A549 (cell line): ENCODE measurements around the gene AP1M1.

Source experiments
- FOSL2 ChIP-seq, 2 experiments: fragments of 450-650 bp in 1 of 2; fragments of >200 bp in 1 of 2; sonication (Bioruptor Twin) in 1 of 2; formaldehyde crosslinking; IDR thresholded peaks; 2 replicates each; pipeline versions ENCODE4 v1.5.0 to v1.6.1; 2016 to 2020; ENCODE audit warnings: mild to moderate bottlenecking in 1 of 2, moderate library complexity in 1 of 2
- KDM1A ChIP-seq: fragments of 200-600 bp; sonication (generic); IDR thresholded peaks from 2 replicates; pipeline ENCODE4 v1.6.1; 2016; ENCODE audit warnings: low read depth, mild to moderate bottlenecking
- KDM5A ChIP-seq: fragments of 200-600 bp; sonication (generic); IDR thresholded peaks from 2 replicates; pipeline ENCODE4 v1.6.1; 2016; ENCODE audit warnings: antibody characterized with exemption, mild to moderate bottlenecking
- RAD21 ChIP-seq, 2 experiments: fragments of >200 bp in 1 of 2; sonication (Bioruptor Twin) in 1 of 2; formaldehyde crosslinking in 1 of 2; IDR thresholded peaks in 1 of 2; conservative IDR thresholded peaks in 1 of 2; 2 replicates in 1 of 2; 3 replicates in 1 of 2; pipeline ENCODE4 v1.6.1; 2012 to 2018; ENCODE audit warnings: inconsistent platforms in 1 of 2
- TF ChIP-seq, protein P1 (sequence below): fragments of >200 bp; sonication (Bioruptor Twin); formaldehyde crosslinking; IDR thresholded peaks from 3 replicates; pipeline ENCODE4 v1.5.1; 2016
- TF ChIP-seq, protein P2 (sequence below): fragments of 450-650 bp; IDR thresholded peaks from 2 replicates; pipeline ENCODE4 v1.6.1; 2014; ENCODE audit warnings: antibody characterized with exemption

GRCh38 chr19:16213076-16213475, 15.4 kb downstream of the AP1M1 start:
- TF ChIP-seq FOSL2 (IDR thresholded peaks at IDR 0.05) (no peak), FOSL2 (CRISPR knock-in tag; IDR thresholded peaks at IDR 0.05) (no peak), RAD21 (conservative IDR thresholded peaks at IDR 0.05 in 1 of 2, IDR thresholded peaks at IDR 0.05 in 1 of 2) (no peak), KDM5A (no peak), KDM1A (no peak)
- TF ChIP-seq, protein P1, sequence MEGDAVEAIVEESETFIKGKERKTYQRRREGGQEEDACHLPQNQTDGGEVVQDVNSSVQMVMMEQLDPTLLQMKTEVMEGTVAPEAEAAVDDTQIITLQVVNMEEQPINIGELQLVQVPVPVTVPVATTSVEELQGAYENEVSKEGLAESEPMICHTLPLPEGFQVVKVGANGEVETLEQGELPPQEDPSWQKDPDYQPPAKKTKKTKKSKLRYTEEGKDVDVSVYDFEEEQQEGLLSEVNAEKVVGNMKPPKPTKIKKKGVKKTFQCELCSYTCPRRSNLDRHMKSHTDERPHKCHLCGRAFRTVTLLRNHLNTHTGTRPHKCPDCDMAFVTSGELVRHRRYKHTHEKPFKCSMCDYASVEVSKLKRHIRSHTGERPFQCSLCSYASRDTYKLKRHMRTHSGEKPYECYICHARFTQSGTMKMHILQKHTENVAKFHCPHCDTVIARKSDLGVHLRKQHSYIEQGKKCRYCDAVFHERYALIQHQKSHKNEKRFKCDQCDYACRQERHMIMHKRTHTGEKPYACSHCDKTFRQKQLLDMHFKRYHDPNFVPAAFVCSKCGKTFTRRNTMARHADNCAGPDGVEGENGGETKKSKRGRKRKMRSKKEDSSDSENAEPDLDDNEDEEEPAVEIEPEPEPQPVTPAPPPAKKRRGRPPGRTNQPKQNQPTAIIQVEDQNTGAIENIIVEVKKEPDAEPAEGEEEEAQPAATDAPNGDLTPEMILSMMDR = no peak
- TF ChIP-seq, protein P2, sequence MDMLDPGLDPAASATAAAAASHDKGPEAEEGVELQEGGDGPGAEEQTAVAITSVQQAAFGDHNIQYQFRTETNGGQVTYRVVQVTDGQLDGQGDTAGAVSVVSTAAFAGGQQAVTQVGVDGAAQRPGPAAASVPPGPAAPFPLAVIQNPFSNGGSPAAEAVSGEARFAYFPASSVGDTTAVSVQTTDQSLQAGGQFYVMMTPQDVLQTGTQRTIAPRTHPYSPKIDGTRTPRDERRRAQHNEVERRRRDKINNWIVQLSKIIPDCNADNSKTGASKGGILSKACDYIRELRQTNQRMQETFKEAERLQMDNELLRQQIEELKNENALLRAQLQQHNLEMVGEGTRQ = no peak
